T-helper 2 cell treated with Interferon-gamma antibody and Interleukin-4, amounts not matched to agents 5 μg/mL and 100 μg/mL, for 36 hours (primary cell): ENCODE measurements around the gene ATF6B.

Experiments
- DNase-seq: peaks from one replicate; pipeline ENCODE4 v3.0.0; 2021; ENCODE audit warnings: low spot score
- H3K27ac Mint-ChIP-seq: one replicate; pipeline ENCODE4 v1.8.0; 2021; ENCODE audit warnings: mild to moderate bottlenecking, mixed read lengths
- H3K27me3 Mint-ChIP-seq: one replicate; pipeline ENCODE4 v1.8.0; 2021; ENCODE audit warnings: low read depth, mixed read lengths
- H3K36me3 Mint-ChIP-seq: one replicate; pipeline ENCODE4 v1.8.0; 2021; ENCODE audit warnings: low read depth, mixed read lengths
- H3K4me1 Mint-ChIP-seq: one replicate; pipeline ENCODE4 v1.8.0; 2021; ENCODE audit warnings: low read depth, mixed read lengths
- H3K4me3 Mint-ChIP-seq: one replicate; pipeline ENCODE4 v1.8.0; 2022; ENCODE audit warnings: mild to moderate bottlenecking, moderate library complexity, mixed read lengths
- H3K9me3 Mint-ChIP-seq: one replicate; pipeline ENCODE4 v1.8.0; 2021; ENCODE audit warnings: mixed read lengths

Gene ATF6B

DNA sequence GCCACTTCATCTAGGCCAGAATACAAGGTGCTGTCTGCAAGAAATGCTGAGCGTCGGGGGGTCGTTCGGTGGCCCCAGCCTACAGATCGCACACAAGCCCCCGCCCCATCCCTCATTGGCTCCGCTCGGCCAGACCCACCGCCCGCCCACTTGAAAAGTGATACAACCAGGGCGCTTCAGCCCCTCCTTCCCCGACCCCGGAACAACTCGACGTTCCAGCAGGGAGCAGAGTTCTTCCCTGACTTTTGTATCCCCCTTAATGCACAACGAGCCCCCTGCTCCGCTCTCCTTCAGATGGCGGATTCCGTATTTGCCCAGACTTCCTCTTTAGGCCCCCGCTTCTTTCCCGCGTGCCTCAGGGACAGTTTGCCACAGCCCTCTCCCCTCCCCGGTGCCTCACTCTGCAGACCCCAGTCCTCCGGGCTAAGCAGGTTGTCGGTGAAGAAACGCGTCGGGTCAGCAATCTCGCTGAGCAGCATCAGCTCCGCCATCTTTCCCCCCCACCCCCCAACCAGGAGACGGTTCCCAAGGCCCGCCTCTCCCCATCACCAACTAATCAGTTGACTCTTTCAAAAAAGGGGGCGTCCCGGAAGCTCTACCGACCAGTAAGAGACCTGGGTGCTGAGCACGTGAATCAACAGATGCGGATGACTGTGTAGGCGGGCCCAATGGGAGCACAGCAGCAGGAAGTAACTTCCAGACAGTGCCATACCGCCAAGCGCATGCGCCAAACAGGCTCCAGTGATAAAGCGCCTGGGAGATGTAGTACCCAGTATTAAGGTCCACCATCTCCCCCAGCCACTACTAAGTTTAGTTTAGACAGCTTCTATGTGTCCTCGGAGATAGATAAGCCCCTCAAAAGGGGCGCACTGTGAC, at the start of gene ATF6B:
Gene ATF6B (minus strand): TSS at position 530 of the 876 bp plus-strand sequence. CDS start 39 bp downstream, at position 491.
- peak; percentile 99 for DNase-seq
- peak within 1 kb of the TSS; percentile 100 for H3K4me3 Mint-ChIP-seq
- H3K9me3 Mint-ChIP-seq, result no peaks in the 10 kb centered on the region
- peak within 1 kb of the TSS; percentile 99 for H3K27ac Mint-ChIP-seq
- H3K36me3 Mint-ChIP-seq, result peaks cover 30% of the 10 kb centered on the region
- H3K27me3 Mint-ChIP-seq, result peaks cover 3% of the 10 kb centered on the region
- H3K4me1 Mint-ChIP-seq, result peaks cover 34% of the 10 kb centered on the region

DNA sequence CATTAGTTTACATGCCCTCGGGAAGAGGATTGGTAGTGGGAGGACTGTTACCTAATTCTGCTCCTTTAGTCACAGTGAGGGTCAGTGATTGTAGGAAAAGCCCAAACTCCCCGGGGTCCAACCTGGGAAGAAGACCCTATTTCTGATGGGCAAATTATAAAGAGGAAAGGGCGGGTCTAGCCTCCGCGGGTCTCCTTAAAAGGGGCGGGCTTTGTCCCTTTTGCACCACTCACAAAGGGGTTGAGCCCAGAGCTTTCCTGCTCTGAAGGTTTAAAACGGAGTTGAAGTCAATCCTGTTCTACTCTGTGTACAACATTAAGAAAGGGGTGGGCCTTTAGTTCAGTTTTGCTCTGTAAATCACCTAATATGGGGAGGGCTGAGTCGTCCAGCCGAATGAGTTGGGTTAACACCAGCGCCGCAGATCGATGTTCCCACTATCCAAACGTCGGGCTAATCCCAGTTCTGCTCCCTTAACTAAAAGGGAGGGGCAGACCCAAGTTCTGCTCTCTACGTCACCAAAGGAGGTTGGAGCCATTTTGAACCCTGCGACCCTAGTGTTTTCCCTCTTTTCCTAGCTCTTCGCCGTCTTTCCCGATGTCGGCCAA, 49.2 kb upstream of the ATF6B start:
- H3K4me3 Mint-ChIP-seq, result peak overlapping the region; percentile 97
- no peaks in the 10 kb centered on the region for H3K27me3 Mint-ChIP-seq
- DNase-seq, result peak; percentile 49
- H3K27ac Mint-ChIP-seq, result peak overlapping the region; percentile 98
- H3K4me1 Mint-ChIP-seq, result peaks cover 45% of the 10 kb centered on the region
- no peaks in the 10 kb centered on the region for H3K9me3 Mint-ChIP-seq
- peaks cover 25% of the 10 kb centered on the region for H3K36me3 Mint-ChIP-seq

- DNase-seq, result no peak
- Mint-ChIP-seq H3K9me3 (no peaks in the 10 kb centered on the region), H3K27ac (peak overlapping the region; percentile 98), H3K4me3 (peak overlapping the region; percentile 97), H3K4me1 (peaks cover 45% of the 10 kb centered on the region), H3K36me3 (peaks cover 22% of the 10 kb centered on the region), H3K27me3 (no peaks in the 10 kb centered on the region)
These were observed 48.6 kb upstream of the ATF6B start for GRCh38 chr6:32176476-32177182.

DNA sequence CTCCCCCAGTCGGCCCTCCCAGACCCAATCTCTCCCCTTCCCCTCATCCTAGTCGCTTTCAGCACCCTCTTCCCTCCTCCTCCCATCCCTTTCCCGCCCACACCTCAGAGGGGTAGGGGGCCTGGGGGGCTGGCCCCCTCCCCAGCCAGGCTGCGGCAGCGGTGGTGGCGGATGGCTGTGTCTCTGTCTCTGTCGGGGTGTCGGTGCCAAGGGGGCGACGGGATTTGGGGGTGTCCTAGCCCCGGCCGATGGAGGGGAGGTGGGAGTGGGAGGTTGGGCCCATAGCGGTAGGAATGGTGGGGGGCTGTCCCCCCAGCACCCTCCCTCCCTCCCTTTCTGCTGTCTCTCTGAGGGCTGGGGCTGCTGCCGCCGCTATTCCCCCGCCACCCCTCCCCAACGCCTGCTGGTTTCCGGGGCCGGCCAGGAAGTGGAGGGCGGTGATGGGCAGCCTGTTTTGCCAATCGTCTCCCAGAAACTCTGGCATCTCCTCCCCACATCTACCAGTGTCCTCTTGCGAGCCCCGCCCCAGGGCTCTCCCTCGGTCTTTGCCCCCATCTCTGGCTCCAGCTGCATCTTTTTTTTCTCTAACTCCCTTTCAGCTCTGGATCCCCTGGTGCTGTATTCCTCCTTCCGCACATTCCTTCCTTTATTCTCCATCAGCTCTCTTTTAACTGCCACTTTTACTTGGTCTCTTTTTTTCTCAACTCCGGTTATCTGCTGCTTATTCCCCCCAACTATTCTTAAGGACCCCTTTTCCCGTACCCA, 47.8 kb upstream of the ATF6B start, which contains the start of gene AGPAT1:
Gene AGPAT1 (minus strand): TSS at position 374 of the 765 bp plus-strand sequence. CDS start 4,588 bp downstream, outside the sequence.
- Mint-ChIP-seq H3K36me3 (peaks cover 21% of the 10 kb centered on the region), H3K4me1 (peaks cover 47% of the 10 kb centered on the region)

GRCh38 chr6:32175322-32175710, 47.3 kb upstream of the ATF6B start:
- no peak for DNase-seq
- Mint-ChIP-seq H3K4me1 (peaks cover 47% of the 10 kb centered on the region), H3K27me3 (no peaks in the 10 kb centered on the region), H3K4me3 (peak overlapping the region; percentile 97), H3K27ac (peak overlapping the region; percentile 70), H3K36me3 (peaks cover 18% of the 10 kb centered on the region), H3K9me3 (no peaks in the 10 kb centered on the region)

More for the DNA sequence above, 47.8 kb upstream of the ATF6B start, which contains the start of gene AGPAT1:
- DNase-seq, result peak; percentile 93
- Mint-ChIP-seq H3K27me3 (no peaks in the 10 kb centered on the region), H3K9me3 (no peaks in the 10 kb centered on the region), H3K27ac (peak within 1 kb of the TSS; percentile 98), H3K4me3 (peak within 1 kb of the TSS; percentile 97)

DNA sequence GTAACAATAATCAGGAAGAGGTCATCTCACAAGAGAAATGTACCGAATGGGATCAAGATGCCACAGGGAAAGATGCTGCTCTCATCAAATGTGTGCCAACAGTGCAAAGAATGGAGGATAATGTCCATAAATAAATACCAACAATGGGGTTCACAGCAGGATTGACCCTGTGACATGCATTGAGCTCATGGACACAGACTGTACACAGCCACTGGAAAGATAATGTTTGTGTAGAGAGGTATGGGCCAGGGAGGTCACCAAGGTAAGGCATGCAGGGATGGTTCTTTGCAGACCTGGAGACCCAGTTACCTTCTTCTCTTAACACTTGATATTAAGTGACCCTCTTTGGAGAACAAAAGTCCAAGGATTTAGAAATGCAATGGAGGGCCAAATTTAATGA, 46.4 kb upstream of the ATF6B start:
- H3K4me3 Mint-ChIP-seq, result peak overlapping the region; percentile 97
- H3K36me3 Mint-ChIP-seq, result peaks cover 21% of the 10 kb centered on the region
- peaks cover 45% of the 10 kb centered on the region for H3K4me1 Mint-ChIP-seq
- H3K27ac Mint-ChIP-seq, result no peak overlapping the region
- no peaks in the 10 kb centered on the region for H3K27me3 Mint-ChIP-seq
- DNase-seq, result no peak
- no peaks in the 10 kb centered on the region for H3K9me3 Mint-ChIP-seq

DNA sequence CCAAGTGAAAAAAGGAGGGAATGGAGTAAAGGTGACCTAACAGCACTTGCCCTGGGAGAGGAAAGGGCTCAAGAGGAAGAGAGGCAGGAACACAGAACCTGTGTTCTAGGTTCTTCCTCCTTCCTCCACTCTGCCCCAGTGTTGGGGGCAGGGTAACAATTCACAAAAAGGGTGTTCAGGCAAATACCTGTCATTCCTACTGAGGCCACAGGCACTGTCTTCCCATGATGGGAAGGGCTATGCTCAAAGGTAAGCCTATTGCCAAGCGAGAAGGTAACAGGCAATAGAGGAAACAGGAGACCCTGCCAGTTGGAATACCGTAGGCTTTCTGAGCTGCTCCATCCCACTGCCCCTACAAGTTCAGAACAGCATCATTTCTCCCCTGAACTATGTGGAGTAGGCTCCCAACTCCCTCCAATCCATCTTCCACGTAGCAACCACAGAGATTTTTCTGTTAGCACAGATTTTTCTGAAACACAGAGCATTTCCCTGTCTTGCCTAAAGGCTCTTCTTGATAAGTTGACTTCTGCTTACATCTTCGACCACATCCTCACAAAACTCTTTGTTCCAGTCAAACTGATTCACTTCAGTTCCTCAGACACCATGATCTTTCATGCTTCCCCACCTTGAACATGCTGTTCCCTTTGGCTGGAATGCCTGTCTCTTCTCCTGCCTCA, 45.1 kb upstream of the ATF6B start:
- Mint-ChIP-seq H3K27ac (peak overlapping the region; percentile 56), H3K9me3 (no peaks in the 10 kb centered on the region)

GRCh38 chr6:32171234-32171633, 43.2 kb upstream of the ATF6B start:
- no peak overlapping the region for H3K27ac Mint-ChIP-seq
- H3K9me3 Mint-ChIP-seq, result no peaks in the 10 kb centered on the region
- H3K36me3 Mint-ChIP-seq, result peaks cover 25% of the 10 kb centered on the region
- peaks cover 24% of the 10 kb centered on the region for H3K4me1 Mint-ChIP-seq
- no peaks in the 10 kb centered on the region for H3K27me3 Mint-ChIP-seq
- H3K4me3 Mint-ChIP-seq, result no peak overlapping the region
- DNase-seq, result no peak

More for the DNA sequence above, 45.1 kb upstream of the ATF6B start:
- Mint-ChIP-seq H3K36me3 (peaks cover 19% of the 10 kb centered on the region), H3K4me3 (no peak overlapping the region), H3K27me3 (no peaks in the 10 kb centered on the region), H3K4me1 (peaks cover 36% of the 10 kb centered on the region)
- DNase-seq, result no peak

- Mint-ChIP-seq H3K4me3 (no peak overlapping the region), H3K4me1 (peaks cover 22% of the 10 kb centered on the region), H3K36me3 (peaks cover 25% of the 10 kb centered on the region), H3K27ac (no peak overlapping the region), H3K9me3 (no peaks in the 10 kb centered on the region), H3K27me3 (no peaks in the 10 kb centered on the region)
- DNase-seq, result no peak
These were observed 42.2 kb upstream of the ATF6B start for GRCh38 chr6:32170294-32170693.

- H3K4me1 Mint-ChIP-seq, result peaks cover 16% of the 10 kb centered on the region
- H3K27ac Mint-ChIP-seq, result no peak overlapping the region
- H3K9me3 Mint-ChIP-seq, result no peaks in the 10 kb centered on the region
- H3K4me3 Mint-ChIP-seq, result no peak overlapping the region
- no peak for DNase-seq
- H3K36me3 Mint-ChIP-seq, result peaks cover 26% of the 10 kb centered on the region
- no peaks in the 10 kb centered on the region for H3K27me3 Mint-ChIP-seq
These were observed 41.0 kb upstream of the ATF6B start for GRCh38 chr6:32168807-32169591.

DNA sequence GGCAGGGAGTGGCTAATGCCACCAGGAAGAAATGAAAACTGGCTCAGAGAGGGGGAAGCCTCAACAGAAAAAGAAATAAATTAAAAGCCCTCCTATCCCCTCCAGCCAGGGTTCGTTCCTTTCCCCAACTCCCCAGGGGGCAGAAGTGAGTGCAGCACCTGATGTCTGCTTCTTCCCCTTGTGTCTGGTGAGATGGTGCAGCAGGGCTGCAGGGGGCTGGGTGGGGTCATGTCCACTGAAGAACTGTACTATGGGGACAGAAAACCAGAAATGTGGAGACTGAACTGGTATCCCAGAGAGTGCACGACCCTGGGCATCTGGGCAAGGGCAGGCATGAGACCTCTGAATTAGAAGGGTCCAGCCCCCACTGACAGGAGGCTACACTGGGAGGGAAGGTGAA, 40.3 kb upstream of the ATF6B start:
- DNase-seq, result no peak
- Mint-ChIP-seq H3K9me3 (no peaks in the 10 kb centered on the region), H3K4me1 (peaks cover 10% of the 10 kb centered on the region), H3K4me3 (no peak overlapping the region), H3K27me3 (no peaks in the 10 kb centered on the region), H3K27ac (no peak overlapping the region), H3K36me3 (peaks cover 26% of the 10 kb centered on the region)

DNA sequence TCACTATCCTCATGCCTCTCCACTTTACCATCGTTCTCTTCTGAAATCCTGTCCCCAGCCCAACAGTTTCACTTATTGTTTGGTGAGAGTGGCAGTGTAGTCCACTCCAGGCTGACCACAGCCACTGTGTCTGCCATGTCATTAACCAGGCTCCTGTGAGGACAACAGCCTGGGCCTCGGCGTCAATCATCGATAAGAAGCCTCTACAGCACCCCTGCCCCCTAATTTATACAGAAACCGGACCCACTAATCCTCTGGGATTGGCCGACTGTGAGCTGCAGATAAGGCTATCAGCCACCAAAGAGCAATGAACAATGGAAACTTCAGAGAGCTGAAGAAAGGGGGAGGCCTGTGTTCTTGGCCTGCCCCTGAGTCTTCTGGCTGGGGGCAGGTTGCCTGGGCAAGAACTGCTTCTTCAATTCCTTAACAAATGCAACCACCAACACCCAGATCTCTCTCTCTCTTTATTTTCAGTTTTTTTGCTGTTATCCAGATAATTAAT, 39.8 kb upstream of the ATF6B start:
- Mint-ChIP-seq H3K9me3 (no peaks in the 10 kb centered on the region), H3K4me1 (peaks cover 5% of the 10 kb centered on the region), H3K36me3 (peaks cover 26% of the 10 kb centered on the region), H3K27ac (no peak overlapping the region), H3K4me3 (no peak overlapping the region), H3K27me3 (no peaks in the 10 kb centered on the region)
- no peak for DNase-seq
